HG02943 (cell line): ENCODE data around the gene OVOL1.
"Not testable (repeated sequence)": the region's sequence is repeated elsewhere in the genome, so short reads cannot be mapped to it uniquely, and the experiment has no call there.

Source experiments
- ATAC-seq: cut with Tn5 transposase; IDR thresholded peaks from one replicate; pipeline ENCODE4 v1.9.1; 2021; ENCODE audit warnings: mild to moderate bottlenecking, low read depth, moderate library complexity; ENCODE audit not compliant: unreplicated experiment

OVOL1 gene

DNA sequence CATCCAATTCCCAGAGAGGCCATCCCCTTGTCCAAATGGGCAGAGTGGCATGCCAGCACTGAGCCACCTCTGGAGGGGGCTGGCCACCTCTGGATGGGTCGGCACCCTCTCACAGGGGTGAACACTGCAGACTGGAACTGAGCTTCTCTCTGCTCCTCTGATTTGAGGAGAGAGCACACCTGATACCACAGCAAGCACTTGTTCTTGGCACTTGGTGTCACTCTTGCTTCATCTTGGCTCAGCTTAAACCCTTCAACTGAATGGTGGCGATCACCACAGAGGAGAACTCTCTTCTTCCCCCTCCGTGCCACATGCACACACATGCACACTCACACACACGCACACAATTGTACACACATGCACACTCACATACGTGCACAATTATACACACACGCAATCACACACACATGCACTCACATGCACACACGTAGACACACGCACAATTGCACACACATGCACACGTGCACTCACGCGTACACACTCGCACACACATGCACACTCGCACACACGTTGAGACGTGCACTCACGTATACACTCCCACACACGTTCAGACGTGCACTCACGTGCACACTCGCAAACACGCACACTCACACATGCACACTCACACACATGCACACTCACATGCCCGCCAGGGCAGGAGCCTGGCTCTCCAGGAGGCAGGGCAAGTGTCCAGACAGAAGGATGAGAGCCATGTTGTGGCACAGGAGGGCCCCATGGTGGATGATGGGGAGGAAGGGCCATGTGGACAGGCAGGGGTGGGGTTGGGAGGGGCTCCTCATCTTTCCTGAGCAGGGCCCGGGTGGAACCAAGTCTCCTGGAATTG, 23.4 kb downstream of the OVOL1 start:
- ATAC-seq: no peak

DNA sequence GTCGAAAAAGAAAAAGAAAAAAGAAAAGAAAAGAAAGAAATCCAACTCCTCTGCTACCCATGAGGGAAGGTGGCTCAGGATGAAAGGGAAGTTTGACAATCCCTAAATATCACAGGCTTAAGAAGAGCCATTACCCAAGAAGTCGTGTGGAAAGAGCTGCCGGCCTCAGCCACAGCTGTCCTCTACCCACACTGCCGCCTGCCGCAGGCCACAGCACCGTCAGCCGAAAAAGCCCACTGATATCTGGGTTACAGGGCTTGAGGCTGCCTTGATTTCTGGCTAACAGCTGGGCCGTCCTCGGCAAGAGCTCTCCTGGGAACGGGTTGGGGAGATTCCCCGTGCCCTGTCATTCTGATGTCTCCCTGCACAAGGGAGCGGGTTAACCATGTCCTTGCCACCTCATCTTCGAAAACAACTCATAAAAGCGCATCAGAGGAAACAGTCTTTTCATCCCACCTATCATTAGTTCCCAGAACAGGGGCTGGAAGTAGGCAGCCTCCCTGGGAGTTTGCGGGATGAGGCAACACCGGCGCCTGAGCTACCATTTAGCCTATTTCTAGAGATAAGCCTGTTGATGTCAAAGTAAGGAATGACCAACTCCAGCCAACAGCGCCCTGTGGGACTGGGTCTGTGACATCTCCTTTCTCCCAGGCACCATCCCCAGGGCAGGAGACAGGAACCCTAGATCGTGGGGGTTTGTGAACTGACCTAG, 25.1 kb downstream of the OVOL1 start:
- no peak for ATAC-seq

DNA sequence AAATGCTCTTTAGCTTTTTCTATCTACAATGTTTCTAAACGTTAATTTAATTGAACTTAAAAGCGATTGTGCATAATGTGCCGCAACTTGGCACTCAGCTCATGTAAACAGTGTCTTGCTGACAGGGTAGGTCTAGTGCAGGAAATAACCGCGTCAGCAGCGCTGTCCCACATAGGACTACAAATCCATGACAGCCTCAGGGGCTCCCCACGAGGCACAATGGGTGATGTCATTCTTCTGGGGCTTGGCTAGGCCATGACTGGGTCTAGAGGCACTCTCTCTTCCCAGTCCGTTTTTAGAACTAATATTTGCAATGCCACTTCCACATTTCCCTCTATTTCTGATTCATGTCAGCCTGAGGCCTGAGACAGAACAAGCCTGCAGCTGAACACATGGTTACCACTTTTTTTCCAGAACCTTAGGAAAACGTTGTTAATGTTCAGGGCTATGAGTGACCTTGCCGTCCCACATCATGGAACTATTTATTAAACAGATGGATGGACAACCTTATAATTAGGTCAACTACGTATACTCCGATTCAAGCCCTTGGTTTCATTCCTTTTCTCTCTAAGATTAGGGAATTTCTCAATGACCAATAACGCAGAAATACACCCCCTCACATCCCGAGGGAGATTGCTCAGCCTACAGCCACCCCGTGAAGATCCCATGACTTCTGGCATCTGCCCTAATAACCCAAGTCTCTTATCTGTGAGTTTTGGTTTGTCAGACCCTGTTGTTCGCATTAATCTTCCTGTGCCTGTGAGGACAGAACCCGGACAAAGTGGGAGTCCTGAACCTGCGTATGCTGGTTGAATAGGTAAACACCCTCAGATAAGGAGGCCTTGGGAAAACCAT, 27.5 kb downstream of the OVOL1 start:
- no peak for ATAC-seq

DNA sequence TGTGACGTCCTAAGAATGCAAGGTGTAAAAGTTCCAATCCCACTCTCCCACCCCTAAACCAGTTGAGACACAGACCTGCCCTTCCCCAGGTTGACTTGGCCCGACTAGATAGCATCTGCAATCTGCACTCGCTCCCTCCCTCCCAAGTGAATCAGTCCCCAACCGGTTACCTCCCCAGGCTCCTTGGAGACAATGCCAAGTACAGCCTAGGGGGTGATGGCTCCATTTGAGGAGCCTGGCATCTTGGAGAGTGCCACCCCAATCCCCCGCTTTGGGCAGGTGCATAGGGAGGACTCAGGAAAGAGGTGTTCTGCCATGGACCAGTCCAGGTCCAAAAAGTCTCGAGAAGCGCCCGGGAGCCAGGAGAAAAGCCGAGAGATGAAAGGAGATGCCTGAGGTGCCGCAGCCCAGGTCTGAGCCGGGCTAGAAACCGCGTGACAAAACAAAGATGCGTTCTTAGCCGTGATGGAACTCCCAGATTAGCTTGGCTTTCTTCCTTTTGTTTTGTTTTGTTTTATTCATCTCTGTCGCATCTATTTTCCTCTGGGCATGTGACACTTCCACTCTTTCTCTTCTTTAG, 28.2 kb downstream of the OVOL1 start:
- no peak for ATAC-seq

DNA sequence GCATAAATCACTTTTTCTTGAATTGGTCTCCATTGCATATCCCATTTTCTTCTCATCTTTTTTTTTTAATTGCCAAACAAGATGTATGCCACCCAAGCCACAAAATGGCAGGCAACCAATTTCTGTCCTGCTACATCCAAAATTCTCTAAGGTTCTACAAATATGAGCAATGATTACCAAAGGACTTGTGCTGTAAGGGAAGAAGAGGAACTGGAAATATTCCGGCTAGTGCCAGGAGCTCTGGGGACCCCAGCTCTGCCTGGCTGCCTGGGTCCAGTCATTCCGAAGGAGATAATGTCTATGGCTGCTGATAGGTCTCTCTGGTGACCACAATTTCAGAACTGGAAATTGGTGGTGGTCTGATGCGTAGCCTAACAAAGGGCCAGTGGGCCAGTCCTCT, 29.8 kb downstream of the OVOL1 start:
- no peak for ATAC-seq

DNA sequence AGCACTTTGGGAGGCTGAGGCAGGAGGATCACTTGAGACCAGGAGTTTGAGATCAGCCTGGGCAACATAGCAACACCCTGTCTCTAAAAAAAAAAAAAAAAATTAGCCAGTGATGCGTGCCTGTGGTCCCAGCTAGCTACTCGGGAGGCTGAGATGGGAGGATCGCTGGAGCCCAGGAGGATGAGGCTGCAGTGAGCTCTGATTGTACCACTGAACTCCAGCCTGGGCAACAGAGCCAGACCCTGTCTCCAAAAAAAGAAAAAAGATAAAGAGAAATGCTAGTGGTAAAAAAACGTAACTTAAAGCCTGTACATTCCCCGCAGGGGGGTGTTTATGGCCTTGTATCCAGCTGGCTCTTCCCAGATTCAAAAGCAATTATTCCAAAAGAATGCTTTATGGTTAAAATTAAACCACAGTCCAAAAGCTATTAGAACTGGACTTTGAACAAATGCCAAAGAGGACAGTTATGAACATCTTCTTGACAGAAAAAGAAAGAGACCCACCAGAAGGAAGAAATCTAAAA, 30.5 kb downstream of the OVOL1 start:
- no peak for ATAC-seq

DNA sequence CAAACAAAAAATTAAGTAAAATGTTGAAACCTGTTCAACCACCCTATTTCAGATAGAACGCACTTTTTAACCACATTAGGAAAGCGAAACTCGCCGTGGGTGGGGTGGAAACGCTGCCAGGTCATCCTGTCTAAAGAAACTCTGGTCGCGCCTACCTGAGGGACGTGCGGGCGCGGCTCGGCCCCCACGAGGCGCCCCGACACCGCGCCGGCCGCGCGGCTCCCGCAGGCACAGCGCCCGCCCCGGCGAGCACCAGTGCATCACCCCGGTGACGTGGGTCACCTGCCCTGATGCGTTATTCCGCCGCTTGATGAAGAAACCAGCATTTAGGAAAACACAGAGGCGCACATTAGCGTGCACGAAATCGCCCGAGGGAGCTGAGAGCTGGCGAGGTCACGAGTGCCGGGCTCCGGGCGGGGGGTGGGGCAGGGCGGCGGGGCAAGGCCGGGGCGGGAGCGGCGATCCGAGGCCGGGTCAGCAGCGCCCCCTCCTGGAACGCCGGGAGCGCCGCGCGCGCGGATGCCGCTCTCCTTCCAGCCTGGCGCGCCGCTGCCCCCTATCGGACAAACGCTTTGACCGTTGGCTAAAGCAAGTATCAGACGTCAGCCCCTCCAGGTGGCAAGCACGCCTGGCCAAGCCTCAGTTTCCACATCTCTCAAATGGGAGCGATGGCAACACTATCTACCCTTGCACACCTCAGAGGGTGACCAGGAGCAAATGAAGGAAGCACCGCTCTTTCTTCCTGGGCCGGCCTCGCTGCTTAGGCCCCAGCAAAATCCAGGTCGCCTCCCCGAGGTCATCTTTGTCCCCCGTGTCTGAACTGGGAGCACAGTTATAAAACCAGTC, 31.2 kb downstream of the OVOL1 start:
- ATAC-seq: no peak

DNA sequence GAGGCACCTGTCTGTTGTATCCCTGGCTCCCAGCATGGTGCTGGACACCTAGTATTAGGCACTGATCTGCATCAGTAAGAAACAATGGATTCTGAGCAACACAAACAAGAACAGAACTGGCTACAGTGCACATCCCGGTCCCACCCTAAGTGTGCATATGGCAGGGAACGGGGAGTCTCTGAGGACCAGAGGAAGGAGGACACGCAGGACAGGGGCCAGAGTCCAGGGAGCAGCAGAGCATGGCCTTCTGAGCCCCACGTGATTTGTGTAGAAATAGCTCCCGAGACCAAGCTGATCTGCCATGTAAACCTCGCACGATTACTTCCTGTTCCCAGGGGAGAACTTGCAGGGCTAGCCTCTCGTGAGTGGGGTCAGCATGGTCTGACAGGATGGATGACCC, 34.2 kb downstream of the OVOL1 start:
- no peak for ATAC-seq

DNA sequence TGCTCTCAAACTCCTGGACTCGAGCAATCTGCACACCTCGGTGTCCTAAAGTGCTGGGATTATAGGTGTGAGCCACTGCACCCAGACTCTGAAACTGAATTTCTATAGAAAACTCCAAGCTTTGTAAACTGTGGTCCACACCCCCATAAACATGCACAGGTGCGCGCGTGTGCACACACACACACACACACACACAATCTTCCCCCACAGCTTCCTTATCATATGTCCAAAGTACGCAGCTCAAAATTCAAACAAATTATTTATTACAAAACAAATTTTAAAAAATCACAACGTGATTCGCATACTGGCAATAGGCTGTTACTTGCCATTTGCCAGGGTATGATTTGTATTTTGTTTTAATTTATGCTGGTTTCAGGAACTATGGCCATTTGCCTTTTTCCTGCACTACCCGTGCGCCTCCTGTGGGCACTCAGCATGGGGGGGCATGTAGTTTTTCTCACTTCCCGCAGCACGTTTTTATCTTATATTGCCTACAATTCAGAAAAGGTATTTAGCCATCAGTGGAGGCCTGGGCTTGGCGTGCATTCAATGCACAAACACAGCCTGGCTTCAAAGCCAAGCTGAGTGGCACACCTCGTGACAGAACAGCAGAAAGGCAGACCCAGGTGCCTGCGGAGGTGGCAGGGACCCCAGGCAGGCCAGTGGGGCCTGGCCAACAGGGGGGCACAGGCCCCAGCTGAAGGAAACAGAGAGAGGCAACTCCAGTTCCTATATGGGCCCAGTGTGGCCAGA, 36.1 kb downstream of the OVOL1 start:
- no peak for ATAC-seq

DNA sequence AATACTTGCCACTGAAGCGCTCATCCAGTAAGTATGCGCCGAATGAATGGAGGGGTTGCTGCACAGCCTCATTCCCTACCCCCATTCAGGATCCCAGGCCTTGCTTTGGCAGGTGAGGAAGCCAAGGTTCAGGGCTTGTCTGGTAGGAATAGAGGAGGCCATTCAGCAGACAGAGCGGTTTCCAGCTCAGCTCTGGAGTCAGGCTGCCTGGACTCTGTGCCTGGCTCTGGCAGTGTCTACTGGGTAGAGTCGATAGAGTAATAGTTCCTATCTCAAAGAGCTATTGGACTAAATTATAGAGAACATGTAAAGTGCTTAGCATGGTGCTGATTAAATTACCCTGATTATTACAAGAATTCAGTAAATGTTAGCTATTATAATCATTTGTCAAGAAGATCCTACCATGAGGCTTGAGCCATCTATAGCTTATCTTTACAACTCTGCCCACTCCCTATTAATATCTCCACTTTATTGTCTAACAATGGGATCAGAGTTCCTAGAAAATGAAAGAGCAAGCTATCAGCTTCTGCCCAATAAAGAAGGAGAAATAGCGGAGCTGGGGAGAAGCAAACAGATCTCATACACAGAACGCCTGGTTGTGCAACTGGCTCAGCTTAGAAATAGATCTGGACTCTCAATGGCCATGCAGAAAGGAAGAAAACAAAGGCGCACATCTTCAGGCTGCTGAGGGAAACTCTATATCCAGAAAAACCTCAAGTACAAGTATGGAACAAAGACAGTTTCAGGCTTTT, 40.3 kb downstream of the OVOL1 start:
- no peak for ATAC-seq

DNA sequence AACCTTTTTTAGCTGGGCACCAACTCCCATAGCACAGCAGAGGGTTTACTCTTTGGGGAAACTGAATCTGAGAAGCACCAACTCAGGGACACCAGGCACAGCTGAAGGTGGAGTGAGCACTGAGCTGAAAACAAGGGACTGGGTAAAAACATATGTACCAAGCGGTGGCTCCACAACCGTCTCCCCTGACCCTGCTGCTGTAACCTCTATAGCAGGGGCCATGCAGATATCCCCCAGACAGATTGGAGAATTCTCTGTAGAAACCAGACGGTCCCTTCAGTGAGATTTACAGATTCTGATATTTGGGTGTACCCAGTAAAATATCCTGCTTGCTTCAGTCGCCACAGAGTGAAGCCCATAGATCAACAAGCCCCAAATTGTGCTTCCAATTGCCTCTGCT, 42.6 kb downstream of the OVOL1 start:
- ATAC-seq: no peak

DNA sequence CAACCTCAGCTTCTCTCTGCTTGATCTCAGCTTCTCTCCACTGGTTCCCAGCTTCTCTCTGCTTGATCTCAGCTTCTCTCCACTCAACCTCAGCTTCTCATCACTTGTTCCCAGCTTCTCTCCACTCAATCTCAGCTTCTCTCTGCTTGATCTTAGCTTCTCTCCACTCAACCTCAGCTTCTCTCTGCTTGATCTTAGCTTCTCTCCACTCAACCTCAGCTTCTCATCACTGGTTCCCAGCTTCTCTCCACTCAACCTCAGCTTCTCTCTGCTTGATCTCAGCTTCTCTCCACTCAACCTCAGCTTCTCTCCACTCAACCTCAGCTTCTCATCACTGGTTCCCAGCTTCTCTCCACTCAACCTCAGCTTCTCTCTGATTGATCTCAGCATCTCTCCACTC, 45.4 kb downstream of the OVOL1 start:
- ATAC-seq: not testable (repeated sequence)

DNA sequence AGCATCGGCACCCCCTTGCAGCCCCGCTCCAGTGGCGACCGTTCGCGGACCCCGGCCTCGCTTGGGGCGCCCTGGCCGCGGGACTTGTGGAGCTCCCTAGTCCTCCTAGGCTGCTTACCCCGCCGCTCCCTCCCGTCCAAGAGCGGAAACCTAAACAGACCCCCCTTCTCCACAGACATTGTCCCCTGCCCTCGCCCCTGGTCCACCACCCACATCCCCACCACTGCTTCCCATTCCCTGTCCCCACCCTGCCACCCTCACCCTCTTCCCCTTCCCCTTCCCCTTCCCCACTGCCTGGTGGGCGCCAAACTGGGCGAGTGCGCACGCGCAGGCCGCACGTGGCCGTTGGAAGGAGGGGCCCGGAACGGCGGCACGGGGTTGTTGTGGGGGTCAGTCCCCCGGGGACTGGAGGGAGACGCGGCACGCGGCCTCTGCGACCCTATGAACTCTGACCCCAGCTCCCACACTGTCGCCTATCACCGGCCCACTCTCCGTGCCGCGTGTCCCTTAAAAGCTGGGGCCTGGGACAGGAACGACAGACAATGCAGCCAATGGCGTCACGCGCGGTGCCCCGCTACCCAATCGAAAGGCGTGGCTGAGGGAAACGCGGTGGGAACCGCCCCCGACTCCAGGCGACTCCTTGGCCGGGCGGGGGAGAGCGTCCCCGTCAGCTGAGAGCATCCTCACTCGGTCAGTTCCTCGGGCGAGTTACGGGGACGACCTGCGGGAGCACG, 46.6 kb downstream of the OVOL1 start, which contains the start of gene SNX32:
Gene SNX32 (plus strand): TSS at position 667 of the 734 bp plus-strand sequence. CDS start 103 bp downstream, outside the sequence.
- peak; percentile 64 for ATAC-seq

DNA sequence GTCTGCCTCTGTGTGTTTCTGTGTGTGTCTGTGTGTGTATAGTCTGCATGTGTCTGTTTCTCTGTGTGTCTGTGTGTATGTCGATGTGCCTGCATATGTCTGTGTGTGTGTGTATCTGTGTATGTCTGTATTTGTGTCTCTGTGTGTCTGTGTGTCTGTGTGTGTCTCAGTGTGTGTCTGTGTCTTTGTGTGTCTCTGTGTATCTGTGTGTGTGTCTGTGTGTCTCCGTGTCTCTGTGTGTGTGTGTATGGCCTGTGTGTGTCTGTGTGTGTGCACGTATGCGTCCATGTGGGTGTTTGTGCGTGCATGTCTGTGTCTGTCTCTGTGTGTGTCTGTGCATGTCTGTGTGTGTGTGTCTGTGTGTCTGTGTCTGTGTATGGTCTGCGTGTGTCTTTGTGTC, 47.3 kb downstream of the OVOL1 start:
- ATAC-seq: no peak

DNA sequence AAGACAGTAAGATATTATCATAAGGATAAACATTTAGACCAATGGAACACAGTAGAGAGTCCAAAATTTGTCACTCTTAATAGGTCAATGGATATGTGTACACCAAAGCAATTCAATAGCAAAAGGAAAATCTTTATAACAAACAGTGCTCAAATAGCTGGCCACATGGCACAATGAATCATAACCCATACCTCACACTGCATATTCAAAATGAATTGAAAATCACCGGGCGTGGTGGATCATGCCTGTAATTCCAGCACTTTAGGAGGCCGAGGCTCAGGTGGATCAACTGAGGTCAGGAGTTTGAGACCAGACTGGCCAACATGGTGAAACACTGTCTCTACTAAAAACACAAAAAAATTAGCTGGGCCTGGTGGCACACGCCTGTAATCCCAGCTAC, 55.3 kb downstream of the OVOL1 start:
- ATAC-seq: no peak

DNA sequence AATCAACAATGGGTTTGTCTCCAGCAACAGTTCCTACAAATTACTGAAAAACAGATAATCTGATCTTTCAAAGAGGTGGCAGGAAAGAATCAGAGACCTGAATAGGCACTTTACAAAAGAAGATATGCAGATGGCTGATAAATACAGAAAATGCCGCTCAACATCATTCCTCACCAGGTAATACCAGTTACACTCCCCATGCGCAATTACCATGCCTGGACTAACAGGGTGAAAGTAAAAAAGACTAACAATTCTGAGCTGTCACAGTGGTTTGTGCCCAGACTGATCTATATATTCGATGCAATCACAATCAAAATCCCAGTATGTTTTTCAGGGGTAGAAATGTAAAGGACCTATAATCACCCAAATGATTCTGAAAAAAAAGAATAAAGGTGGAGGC, 56.9 kb downstream of the OVOL1 start:
- no peak for ATAC-seq

DNA sequence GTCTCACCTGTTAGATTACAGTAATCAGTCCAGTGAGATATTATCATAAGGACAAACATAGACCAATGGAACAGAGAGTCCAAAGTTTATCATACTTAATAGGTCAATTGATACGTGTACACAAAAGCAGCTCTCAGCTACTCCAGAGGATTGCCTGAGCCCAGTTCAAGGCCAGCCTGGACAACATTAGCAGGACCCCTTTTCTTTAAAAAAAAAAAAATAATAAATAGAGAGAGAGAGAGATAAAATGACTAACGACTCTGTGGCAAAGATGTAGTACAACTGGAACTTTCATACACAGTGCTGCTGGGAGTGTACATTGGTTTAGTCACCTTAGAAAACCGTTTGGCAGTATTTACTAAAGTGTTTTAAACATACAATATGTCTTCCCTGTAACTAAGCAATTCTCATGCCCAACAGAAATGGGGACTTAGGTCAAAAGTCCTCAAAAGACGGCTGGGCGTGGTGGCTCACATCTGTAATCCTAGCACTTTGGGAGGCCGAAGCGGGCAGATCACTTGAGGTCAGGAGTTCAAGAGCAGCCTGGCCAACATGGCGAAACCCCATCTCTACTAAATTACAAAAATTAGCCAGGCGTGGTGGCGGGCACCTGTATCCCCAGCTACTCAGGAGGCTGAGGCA, 57.5 kb downstream of the OVOL1 start:
- no peak for ATAC-seq
